SK-N-SH treated with all-trans-retinoic acid at 6 μM for 48 hours (cell line): Measurements from ENCODE around the gene MIPEP.

ENCODE experiments used
- ARNTL ChIP-seq: fragments of 450-650 bp; formaldehyde crosslinking; IDR thresholded peaks from 2 replicates; pipeline ENCODE4 v1.5.0; 2020; ENCODE audit warnings: low read depth, mild to moderate bottlenecking, moderate library complexity, borderline replicate concordance
- CREB5 ChIP-seq: fragments of 250-450 bp; sonication (Bioruptor Pico); IDR thresholded peaks from 2 replicates; pipeline ENCODE4 v1.5.1; 2020; ENCODE audit warnings: low read depth, mild to moderate bottlenecking, moderate library complexity
- CSRNP3 ChIP-seq: fragments of 250-450 bp; sonication (Bioruptor Pico); IDR thresholded peaks from 2 replicates; pipeline ENCODE4 v1.5.1; 2021; ENCODE audit warnings: mild to moderate bottlenecking, moderate library complexity
- PATZ1 ChIP-seq: fragments of 250-450 bp; sonication (Bioruptor Pico); IDR thresholded peaks from 2 replicates; pipeline ENCODE4 v1.8.0; 2020; ENCODE audit warnings: mild to moderate bottlenecking, moderate library complexity, borderline replicate concordance
- RARB ChIP-seq: fragments of 250-450 bp; sonication (Bioruptor Pico); IDR thresholded peaks from 2 replicates; pipeline ENCODE4 v1.8.0; 2021; ENCODE audit warnings: mild to moderate bottlenecking, moderate library complexity
- TCF4 ChIP-seq: fragments of 250-450 bp; sonication (Bioruptor Pico); IDR thresholded peaks from 2 replicates; pipeline ENCODE4 v1.8.0; 2021; ENCODE audit warnings: mild to moderate bottlenecking, moderate library complexity, borderline replicate concordance
- ZFP3 ChIP-seq: fragments of 250-450 bp; sonication (Bioruptor Pico); IDR thresholded peaks from 2 replicates; pipeline ENCODE4 v1.5.0; 2020; ENCODE audit warnings: mild to moderate bottlenecking, moderate library complexity
- ZNF565 ChIP-seq: fragments of 450-650 bp; formaldehyde crosslinking; conservative IDR thresholded peaks from 2 replicates; pipeline ENCODE4 v1.5.0; 2020; ENCODE audit warnings: low read depth, mild to moderate bottlenecking, moderate library complexity
- ZNF70 ChIP-seq: fragments of 450-650 bp; formaldehyde crosslinking; IDR thresholded peaks from 2 replicates; pipeline ENCODE4 v1.5.0; 2020; ENCODE audit warnings: mild to moderate bottlenecking, moderate library complexity
- TF ChIP-seq, protein P1 (sequence below): fragments of 250-450 bp; sonication (Bioruptor Pico); IDR thresholded peaks from 2 replicates; pipeline ENCODE4 v1.5.0; 2020; ENCODE audit warnings: mild to moderate bottlenecking, moderate library complexity

DNA sequence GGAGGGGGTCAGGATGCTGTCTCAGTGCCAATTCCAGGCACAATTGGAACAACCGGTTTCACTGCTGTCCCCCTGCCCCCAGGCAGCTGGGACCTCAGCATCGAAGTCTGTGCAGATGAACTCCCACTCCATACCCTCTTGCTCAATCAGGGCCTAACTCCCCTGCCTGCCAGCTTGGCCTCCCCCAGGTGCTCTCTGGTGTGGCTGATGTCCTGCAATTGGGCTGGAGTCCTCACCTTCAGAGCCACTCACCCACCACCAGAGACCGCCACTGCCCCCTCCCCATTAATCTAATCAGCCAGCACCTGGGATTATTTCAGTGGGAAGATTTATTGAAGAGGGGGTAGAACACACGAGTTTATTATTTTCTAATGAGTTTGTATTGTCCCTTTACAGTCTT lies 118.8 kb downstream of the MIPEP start:
- TF ChIP-seq, protein P1, sequence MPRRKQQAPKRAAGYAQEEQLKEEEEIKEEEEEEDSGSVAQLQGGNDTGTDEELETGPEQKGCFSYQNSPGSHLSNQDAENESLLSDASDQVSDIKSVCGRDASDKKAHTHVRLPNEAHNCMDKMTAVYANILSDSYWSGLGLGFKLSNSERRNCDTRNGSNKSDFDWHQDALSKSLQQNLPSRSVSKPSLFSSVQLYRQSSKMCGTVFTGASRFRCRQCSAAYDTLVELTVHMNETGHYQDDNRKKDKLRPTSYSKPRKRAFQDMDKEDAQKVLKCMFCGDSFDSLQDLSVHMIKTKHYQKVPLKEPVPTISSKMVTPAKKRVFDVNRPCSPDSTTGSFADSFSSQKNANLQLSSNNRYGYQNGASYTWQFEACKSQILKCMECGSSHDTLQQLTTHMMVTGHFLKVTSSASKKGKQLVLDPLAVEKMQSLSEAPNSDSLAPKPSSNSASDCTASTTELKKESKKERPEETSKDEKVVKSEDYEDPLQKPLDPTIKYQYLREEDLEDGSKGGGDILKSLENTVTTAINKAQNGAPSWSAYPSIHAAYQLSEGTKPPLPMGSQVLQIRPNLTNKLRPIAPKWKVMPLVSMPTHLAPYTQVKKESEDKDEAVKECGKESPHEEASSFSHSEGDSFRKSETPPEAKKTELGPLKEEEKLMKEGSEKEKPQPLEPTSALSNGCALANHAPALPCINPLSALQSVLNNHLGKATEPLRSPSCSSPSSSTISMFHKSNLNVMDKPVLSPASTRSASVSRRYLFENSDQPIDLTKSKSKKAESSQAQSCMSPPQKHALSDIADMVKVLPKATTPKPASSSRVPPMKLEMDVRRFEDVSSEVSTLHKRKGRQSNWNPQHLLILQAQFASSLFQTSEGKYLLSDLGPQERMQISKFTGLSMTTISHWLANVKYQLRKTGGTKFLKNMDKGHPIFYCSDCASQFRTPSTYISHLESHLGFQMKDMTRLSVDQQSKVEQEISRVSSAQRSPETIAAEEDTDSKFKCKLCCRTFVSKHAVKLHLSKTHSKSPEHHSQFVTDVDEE, result no peak
- TF ChIP-seq CSRNP3 (CRISPR knock-in tag) (no peak), ARNTL (CRISPR knock-in tag) (no peak), ZFP3 (CRISPR knock-in tag) (no peak), RARB (no peak), ZNF70 (CRISPR knock-in tag) (no peak), PATZ1 (CRISPR knock-in tag) (no peak), TCF4 (CRISPR knock-in tag) (no peak), CREB5 (CRISPR knock-in tag) (no peak), ZNF565 (CRISPR knock-in tag) (no peak)
